ENCODE measurements around the gene TMEM141.

GRCh38 chr9:136829981-136830885, 39.1 kb downstream of the TMEM141 start:
- no peak for TF ChIP-seq EZH2 (IDR thresholded peaks at IDR 0.05; ENCODE audit: low read length)
- TF ChIP-seq CTCF (optimal IDR thresholded peaks at IDR 0.05 in 1 of 3, IDR thresholded peaks at IDR 0.05 in 1 of 3, conservative IDR thresholded peaks at IDR 0.05 in 1 of 3; ENCODE audit: extremely low read depth in 1 of 3, insufficient read depth in 2 of 3, low read length in 3 of 3): no peak
